HG03342 (cell line): ENCODE measurements around the gene METAP1.
"Not testable (repeated sequence)": the region's sequence is repeated elsewhere in the genome, so short reads cannot be mapped to it uniquely, and the experiment has no call there.

Experiments
- ATAC-seq: cut with Tn5 transposase; IDR thresholded peaks from one replicate; pipeline ENCODE4 v1.9.1; 2021; ENCODE audit warnings: mild to moderate bottlenecking, moderate library complexity; ENCODE audit not compliant: unreplicated experiment

Gene METAP1

GRCh38 chr4:99090481-99091215 is 95.1 kb downstream of the METAP1 start:
- ATAC-seq, result no peak

- no peak for ATAC-seq
These were observed 95.7 kb downstream of the METAP1 start for GRCh38 chr4:99091216-99091575.

- not testable (repeated sequence) for ATAC-seq
These were observed 96.3 kb downstream of the METAP1 start for GRCh38 chr4:99091841-99092240.

- no peak for ATAC-seq
These were observed 103.8 kb downstream of the METAP1 start for GRCh38 chr4:99099311-99099710.

GRCh38 chr4:99099814-99100213 is 104.3 kb downstream of the METAP1 start:
- ATAC-seq, result not testable (repeated sequence)

- no peak for ATAC-seq
These were observed 105.4 kb downstream of the METAP1 start for GRCh38 chr4:99100876-99101275.

- ATAC-seq, result no peak
These were observed 107.1 kb downstream of the METAP1 start for GRCh38 chr4:99102634-99103033.

- ATAC-seq, result no peak
These were observed 107.6 kb downstream of the METAP1 start for GRCh38 chr4:99103166-99103565.

GRCh38 chr4:99104153-99104552 is 108.6 kb downstream of the METAP1 start:
- no peak for ATAC-seq

GRCh38 chr4:99109286-99109685 is 113.8 kb downstream of the METAP1 start:
- not testable (repeated sequence) for ATAC-seq
